Kidney (tissue), 14 donors: Measurements from ENCODE around the gene CFP. TPM values are rescaled to one million over a fixed set of nuclear protein-coding genes. Genes with fewer than 3 reads are reported as not detected.

ENCODE experiments used
- DNase-seq, 5 donors: peaks; one replicate each; pipeline ENCODE4 v3.0.0-alpha.2; 2013 to 2020
- FAIRE-seq: peaks from 2 replicates; lab custom pipeline; 2012; peaks lifted over from hg19 to GRCh38; lab: Jason Lieb, UNC
- H3K27ac ChIP-seq, 2 donors: one replicate each; pipeline ENCODE4 v1.7.0; 2013; ENCODE audit warnings: low read depth in 2 of 2, low read length in 2 of 2, inconsistent platforms in 1 of 2
- H3K27me3 ChIP-seq: one replicate; pipeline ENCODE4 v1.7.1; 2013; ENCODE audit warnings: low read length, inconsistent platforms; ENCODE audit not compliant: control insufficient read depth, insufficient read depth
- H3K36me3 ChIP-seq, 3 donors: one replicate each; pipeline versions ENCODE4 v1.7.0 to v1.7.1; 2013; ENCODE audit warnings: low read length in 3 of 3, control low read depth in 1 of 3, inconsistent platforms in 1 of 3; ENCODE audit not compliant: insufficient read depth in 3 of 3, control insufficient read depth in 2 of 3
- H3K4me1 ChIP-seq, 3 donors: one replicate each; pipeline versions ENCODE4 v1.7.0 to v1.7.1; 2013; ENCODE audit warnings: low read length in 3 of 3, inconsistent platforms in 1 of 3, low read depth in 1 of 3; ENCODE audit not compliant: control insufficient read depth in 2 of 3, insufficient read depth in 2 of 3
- H3K4me3 ChIP-seq, 3 donors: one replicate each; pipeline versions ENCODE4 v1.7.0 to v1.8.1; 2013; ENCODE audit warnings: low read length in 3 of 3, control low read depth in 1 of 3, inconsistent platforms in 1 of 3
- H3K9ac ChIP-seq, 3 donors: one replicate each; pipeline versions ENCODE4 v1.7.0 to v1.7.1; 2013; ENCODE audit warnings: low read length in 3 of 3, control low read depth in 1 of 3, inconsistent platforms in 1 of 3
- H3K9me3 ChIP-seq, 3 donors: one replicate each; pipeline versions ENCODE4 v1.7.0 to v1.7.1; 2013; ENCODE audit warnings: low read length in 3 of 3, control low read depth in 1 of 3, inconsistent platforms in 1 of 3; ENCODE audit not compliant: control insufficient read depth in 2 of 3, insufficient read depth in 1 of 3
- CTCF ChIP-seq: IDR thresholded peaks from 3 replicates; pipeline ENCODE4 v1.5.1; 2012; ENCODE audit warnings: mild to moderate bottlenecking, moderate library complexity, borderline replicate concordance; ENCODE audit not compliant: insufficient read depth; ENCODE audit errors: extremely low read depth
- intact Hi-C: fragments of 100-400 bp; cut with DNase I; formaldehyde crosslinking; loops from one replicate; pipeline ENCODE4 v1.11.1; 2022
- polyA plus RNA-seq: library from polyadenylated mRNA; stranded (reverse); fragments of 350-450 nt; fragmentation: Illumina TruSeq; extraction: RNeasy Lipid Tissue Mini Kit (QIAGEN cat#74804); gene quantifications from one replicate; pipeline ENCODE4 v1.2.3, GENCODE V29; 2014; ENCODE audit warnings: low read depth, low replicate concordance; ENCODE audit not compliant: insufficient read depth
- total RNA-seq: library from RNA; stranded (reverse); fragmentation: NEBNext Ultra II Directional; extraction: Animal tissue kit (Norgen Biotek cat#: 25700); gene quantifications from one replicate; pipeline ENCODE4 v1.2.1, GENCODE V29; 2021
- donor health status: control.
- donor health status: control.
- donor health status: control.
- donor health status: control.
- donor health status: control.
- donor health status: DM: yes; HTN: yes; CAD: no.
- donor health status: Normal renal cell carcinoma (clear cell type).

Gene CFP
- total and polyA plus RNA-seq, 2 donors from 2014 or later: 2.1 to 8.3 TPM

- H3K27ac ChIP-seq: no peak overlapping the region
- TF ChIP-seq CTCF: no peak
- no peaks in the 10 kb centered on the region for H3K36me3 ChIP-seq
- H3K27me3 ChIP-seq: no peaks in the 10 kb centered on the region
- no peaks in the 10 kb centered on the region for H3K9me3 ChIP-seq
- no peak for DNase-seq
- no peak for FAIRE-seq
- H3K4me1 ChIP-seq: no peaks in the 10 kb centered on the region
- intact Hi-C loops: no loop called here
- no peak overlapping the region for H3K9ac ChIP-seq
- no peak overlapping the region for H3K4me3 ChIP-seq
Observed at GRCh38 chrX:47621851-47622250, 7.9 kb downstream of the CFP start.

DNA sequence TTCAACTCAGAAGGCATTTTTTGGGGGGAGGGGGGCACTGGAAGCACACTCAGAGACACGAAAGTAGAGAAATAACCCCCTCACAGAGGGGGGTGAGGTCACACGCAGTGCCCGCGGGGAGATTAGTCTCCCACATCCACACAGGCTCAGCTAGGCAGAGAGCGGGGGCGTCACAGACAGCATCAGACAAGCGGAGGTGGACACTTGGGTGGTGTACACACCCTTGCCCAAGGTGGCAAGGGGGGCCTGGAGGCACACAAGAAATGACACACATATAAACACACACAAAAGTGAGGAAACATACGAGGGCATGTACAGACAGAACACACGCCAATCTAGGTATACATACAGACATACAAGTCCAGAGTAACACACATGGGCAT is 9.4 kb downstream of the CFP start:
- TF ChIP-seq CTCF: no peak
- no peak for DNase-seq

DNA sequence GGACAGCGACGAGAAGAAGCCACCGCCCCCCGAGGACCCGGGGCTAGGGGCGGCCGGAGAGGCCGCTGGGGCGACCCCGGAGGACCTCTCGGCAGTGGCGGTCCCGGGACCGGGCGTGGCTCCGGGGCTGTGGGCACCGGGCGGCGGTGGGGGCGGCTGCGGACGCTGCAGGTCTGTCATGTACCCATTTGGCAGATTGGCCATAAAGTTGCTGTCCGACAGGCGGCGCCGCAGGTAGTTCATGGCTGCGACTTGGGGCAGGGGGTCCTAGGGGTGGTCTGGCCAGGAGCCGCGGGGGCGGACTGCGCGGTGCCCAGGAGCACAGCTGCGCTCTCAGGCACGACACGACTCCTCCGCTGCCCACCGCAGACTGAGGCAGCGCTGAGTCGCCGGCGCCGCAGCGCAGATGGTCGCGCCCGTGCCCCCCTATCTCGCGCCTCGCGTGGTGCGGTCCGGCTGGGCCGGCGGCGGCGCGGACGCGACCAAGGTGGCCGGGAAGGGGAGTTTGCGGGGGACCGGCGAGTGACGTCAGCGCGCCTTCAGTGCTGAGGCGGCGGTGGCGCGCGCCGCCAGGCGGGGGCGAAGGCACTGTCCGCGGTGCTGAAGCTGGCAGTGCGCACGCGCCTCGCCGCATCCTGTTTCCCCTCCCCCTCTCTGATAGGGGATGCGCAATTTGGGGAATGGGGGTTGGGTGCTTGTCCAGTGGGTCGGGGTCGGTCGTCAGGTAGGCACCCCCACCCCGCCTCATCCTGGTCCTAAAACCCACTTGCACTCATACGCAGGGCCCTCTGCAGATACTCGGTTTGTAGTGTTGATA is 10.0 kb downstream of the CFP start, which contains the start of gene SYN1:
Gene SYN1, minus strand, starts transcription at position 372 of the 817 bp plus-strand sequence. Its CDS starts 129 bp downstream, at position 243.
- H3K27me3 ChIP-seq: no peaks in the 10 kb centered on the region
- no peak for FAIRE-seq
- H3K9ac ChIP-seq: no peak within 1 kb of the TSS
- no peaks in the 10 kb centered on the region for H3K36me3 ChIP-seq
- no peak within 1 kb of the TSS for H3K27ac ChIP-seq
- peak; percentile 43 for TF ChIP-seq CTCF
- H3K4me3 ChIP-seq: no peak within 1 kb of the TSS
- intact Hi-C loops: no loop called here
- peak; percentile 83 to 95 (median 90) for DNase-seq
- H3K4me1 ChIP-seq: no peaks in the 10 kb centered on the region
- H3K9me3 ChIP-seq: no peaks in the 10 kb centered on the region

More for the DNA sequence above, 9.4 kb downstream of the CFP start:
- no peak for FAIRE-seq
- intact Hi-C loops: no loop called here
- no peak overlapping the region for H3K27ac ChIP-seq
- H3K9ac ChIP-seq: no peak overlapping the region
- H3K27me3 ChIP-seq: no peaks in the 10 kb centered on the region
- H3K9me3 ChIP-seq: no peaks in the 10 kb centered on the region
- H3K4me1 ChIP-seq: no peaks in the 10 kb centered on the region
- H3K36me3 ChIP-seq: no peaks in the 10 kb centered on the region
- H3K4me3 ChIP-seq: no peak overlapping the region
